ENCODE measurements around the gene NKX1-2. TPM values are rescaled to one million over a fixed set of nuclear protein-coding genes. Genes with fewer than 3 reads are reported as not detected.

Gene NKX1-2
- total RNA-seq, 2 experiments from 2014 or later = not detected

DNA sequence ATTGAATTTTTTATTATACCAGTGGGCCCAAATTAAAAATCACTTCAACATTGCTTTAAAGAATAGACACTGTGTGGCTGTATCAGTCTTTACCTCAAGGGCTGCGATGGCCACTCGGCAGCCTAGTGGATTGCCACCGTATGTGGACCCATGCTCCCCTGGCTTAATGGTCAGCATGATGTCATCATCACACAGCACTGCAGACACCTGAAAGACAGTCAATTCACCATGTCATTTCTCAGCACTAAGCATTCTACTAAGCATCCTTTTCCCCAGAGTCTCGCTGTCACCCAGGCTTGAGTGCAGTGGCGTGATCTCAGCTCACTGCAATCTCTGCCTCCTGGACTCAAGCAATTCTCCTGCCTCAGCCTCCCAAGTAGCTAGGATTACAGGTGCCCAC, 48.2 kb downstream of the NKX1-2 start:
- ATAC-seq (no peak), DNase-seq (no peak)
- Mint-ChIP-seq H3K27me3 (ENCODE audit: low read depth) (no peaks in the 10 kb centered on the region), H3K4me3 (no peak overlapping the region), H3K4me1 (ENCODE audit: low read depth) (peaks cover 10% of the 10 kb centered on the region), H3K27ac (no peak overlapping the region), H3K36me3 (ENCODE audit: low read depth) (peaks cover 25% of the 10 kb centered on the region), H3K9me3 (ENCODE audit: insufficient read depth) (no peaks in the 10 kb centered on the region)
- ChIA-PET POLR2A (no interaction called here), CTCF (interaction anchor here (1.0 to 4.2 kb wide), 3 partner anchors 11 to 12 kb away, joined by 3 to 32 read pairs (median 6); no protein-coding TSS in a partner anchor)

Other genes starting within 250 kb of the NKX1-2 start
- 10 to 100 TPM; 22.4 to 28.0 TPM for gene OAT, start 31.1 kb downstream of the NKX1-2 start, total RNA-seq
- 10 to 100 TPM; 24.7 to 25.7 TPM for gene LHPP, start 11.8 kb upstream of the NKX1-2 start, total RNA-seq

Data from activated CD8-positive, alpha-beta T cell treated with anti-CD3 and anti-CD28 coated beads, Interleukin-2, amount 10 ng/mL, durations not matched to agents 7 days and 5 days (primary cell).